Nucleus accumbens (tissue), 56 donors: ENCODE measurements around the gene ANKRD13C.

Source experiments
- DNase-seq, 56 donors: peaks; one replicate each; lab custom pipeline; 2025; lab: John Stamatoyannopoulos, UW

Gene ANKRD13C

GRCh38 chr1:70314706-70315304 lies 39.7 kb downstream of the ANKRD13C start:
- no peak for DNase-seq

- DNase-seq = no peak
These were observed 43.2 kb downstream of the ANKRD13C start for GRCh38 chr1:70311369-70311768.

DNA sequence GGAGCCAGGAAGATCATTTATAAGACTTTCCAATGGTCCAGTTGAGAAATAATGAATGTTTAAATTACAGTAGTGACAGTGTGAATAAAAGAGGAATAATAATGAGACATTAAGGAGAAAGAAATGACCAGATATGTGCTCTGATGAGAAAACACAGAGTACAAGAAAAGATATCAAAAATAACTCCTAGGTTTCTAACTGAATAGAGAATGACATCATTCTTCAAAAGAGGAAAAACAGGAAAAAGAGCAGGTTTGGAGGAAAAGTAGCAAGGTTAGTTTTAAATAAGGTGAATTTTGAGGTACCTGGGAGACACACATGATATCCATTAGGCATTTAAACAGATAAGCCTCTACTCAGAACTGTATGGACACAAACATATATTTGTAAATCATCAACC lies 55.0 kb downstream of the ANKRD13C start:
- no peak for DNase-seq

DNA sequence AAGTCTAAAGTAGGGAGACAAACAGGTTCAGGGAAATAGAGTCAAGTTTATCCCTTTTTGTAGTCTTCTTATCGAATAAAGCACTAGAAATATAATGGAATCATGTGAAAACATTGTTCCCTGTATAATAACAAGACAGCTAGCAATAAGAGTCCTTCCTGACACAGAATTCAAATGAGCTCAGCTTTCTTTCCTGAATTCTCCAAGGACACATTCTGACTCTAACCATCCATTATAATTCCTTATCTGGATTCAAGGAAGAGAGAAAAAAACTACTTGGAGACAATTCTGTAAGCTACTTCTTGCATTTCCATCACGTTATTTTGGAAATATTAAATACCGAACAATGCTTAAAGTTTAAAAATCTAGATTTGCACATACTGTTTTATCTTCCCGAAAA lies 58.8 kb downstream of the ANKRD13C start:
- no peak for DNase-seq

DNA sequence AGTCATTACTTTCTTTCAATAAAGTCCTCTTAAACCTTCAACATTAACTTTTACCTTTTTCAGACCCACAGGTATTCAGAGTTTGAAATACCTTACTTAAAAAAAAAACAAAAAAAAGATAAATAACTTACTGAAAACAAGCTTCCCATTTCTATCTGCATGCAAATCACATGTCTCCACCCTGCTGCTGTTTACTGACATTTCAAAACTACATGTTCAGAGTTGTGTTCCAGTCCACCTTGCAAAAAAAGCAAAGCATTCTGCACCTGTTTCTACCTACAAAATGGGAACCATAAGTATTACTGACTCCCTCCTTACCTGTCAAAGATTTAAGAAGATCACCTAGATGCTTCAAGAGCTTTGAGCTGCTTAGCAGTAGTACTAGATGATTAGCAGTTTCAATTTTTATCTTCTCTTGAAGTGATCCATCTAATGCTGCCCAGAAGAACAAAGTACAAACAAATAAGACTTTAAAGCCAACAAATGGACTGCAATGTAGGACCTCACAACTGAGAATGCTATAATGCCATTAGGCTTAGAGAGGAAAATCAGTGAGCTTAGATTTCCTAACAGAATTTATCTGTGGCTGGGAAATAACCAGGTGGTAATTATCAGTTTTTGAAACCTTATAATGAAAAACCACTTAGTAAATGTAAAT lies 61.2 kb downstream of the ANKRD13C start:
- DNase-seq = no peak

- no peak for DNase-seq
These were observed 64.3 kb downstream of the ANKRD13C start for GRCh38 chr1:70290218-70290617.

DNA sequence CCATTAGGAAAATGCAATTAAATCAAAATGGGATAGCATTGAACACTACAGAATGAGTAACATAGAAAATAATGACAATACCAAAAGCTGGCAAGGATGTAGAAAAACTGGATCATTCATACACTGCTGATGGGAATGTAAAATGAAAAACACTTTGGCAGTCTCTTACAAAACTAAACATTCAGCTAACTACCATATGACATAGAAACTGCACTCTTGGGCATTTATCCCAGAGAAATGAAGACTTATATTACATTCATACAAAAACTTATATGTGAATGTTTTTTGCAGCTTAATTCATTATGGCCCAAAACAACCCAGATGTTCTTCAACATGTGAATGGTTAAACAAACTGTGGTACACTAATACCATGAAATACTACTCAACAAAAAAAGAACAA lies 66.4 kb downstream of the ANKRD13C start:
- DNase-seq = no peak

GRCh38 chr1:70286453-70286852 lies 68.1 kb downstream of the ANKRD13C start:
- DNase-seq = no peak

DNA sequence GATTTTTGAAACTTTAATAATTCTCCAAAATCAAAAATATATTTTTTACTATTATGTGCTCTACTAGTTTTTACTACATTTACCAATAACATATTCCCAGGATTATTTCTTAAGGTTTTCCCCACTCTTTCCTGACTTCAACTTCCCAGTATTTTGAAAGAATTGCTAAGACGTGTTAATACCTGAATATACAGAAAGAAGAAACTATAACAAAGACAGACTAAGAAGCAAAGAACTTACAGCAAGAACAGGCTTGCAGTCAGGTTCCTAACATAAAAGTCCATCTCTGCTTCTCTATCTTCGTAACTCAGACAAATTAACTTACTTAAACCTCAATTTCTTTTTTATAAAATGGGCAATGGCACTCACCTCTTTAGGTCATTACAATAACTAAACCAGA lies 70.2 kb downstream of the ANKRD13C start:
- no peak for DNase-seq

GRCh38 chr1:70278710-70279109 lies 75.8 kb downstream of the ANKRD13C start:
- DNase-seq = no peak

GRCh38 chr1:70277875-70278274 lies 76.6 kb downstream of the ANKRD13C start:
- DNase-seq = no peak

GRCh38 chr1:70265946-70266345 lies 88.6 kb downstream of the ANKRD13C start:
- no peak for DNase-seq

GRCh38 chr1:70264839-70265238 lies 89.7 kb downstream of the ANKRD13C start:
- no peak for DNase-seq

DNA sequence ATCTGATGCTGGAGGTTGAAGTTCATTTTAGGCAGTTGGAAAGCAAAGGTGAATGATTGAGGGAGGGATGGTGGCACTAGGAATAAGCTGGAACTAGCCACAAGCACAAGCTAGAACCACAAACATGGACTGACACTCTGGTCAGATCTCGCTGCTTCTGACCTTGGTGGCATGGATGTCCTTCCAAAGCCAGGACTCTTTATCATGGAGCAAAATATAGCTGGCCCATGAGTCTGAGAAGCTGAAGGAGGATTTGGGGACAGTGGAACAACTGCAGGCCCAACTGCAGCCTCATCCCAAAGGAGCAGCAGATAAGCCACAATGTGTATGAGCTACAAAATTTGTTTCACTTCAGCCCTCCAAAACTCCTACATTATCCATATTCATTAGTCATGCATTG lies 97.9 kb downstream of the ANKRD13C start:
- no peak for DNase-seq

DNA sequence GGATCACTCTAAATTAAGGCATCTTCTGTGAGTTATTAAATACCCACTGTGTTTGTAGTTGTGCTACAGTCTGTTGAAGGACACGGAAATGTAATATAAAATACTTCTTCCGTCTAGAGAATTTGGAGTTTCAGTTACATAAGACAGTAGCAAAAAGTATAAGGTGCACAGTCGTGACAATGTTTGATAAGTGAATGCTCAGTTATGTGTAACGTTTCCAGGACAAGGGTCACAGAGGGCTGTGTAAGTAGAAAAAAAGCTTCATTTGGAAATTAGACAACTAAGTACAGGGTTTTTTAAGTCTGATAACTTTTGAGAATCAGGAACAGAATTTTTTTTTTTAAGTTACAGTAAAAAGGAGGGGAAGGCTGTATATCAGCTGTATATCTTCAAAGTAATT lies 105.8 kb downstream of the ANKRD13C start:
- no peak for DNase-seq

DNA sequence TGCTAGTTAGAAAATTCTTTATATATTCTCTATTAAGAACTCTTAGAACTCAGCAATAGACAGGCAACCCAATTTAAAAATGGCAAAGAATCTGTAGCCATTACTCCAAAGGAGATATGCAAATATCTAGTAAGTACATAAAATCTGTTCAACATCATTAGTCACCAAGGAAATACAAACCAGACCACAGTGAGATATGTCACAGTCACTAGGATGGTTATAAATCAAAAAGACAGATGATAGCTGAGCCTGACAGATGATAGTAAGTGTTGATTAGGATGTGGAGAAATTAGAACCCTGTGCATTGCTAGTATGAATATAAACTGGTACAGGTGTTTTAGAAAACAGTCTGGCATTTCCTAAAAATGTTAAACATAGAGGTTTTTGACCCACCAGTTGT lies 106.8 kb downstream of the ANKRD13C start:
- no peak for DNase-seq

DNA sequence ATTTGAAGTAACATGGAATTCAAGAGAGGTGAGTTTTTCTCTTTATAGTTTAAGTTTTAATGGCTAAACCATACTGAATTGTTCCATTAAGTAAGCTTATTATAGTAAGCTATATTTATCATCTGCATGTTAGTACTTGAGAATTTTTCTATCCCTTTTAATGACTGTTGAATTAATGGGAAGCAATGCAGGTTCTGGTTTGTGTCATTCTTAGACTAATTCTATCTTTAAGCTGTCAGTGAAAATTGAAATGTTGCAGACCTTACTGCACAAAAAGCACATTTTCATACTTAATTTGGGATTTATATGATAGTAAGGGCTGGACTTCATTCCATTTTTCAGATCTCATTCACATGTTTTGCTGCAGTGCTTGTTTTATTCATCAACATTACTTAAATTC lies 107.4 kb downstream of the ANKRD13C start:
- no peak for DNase-seq

GRCh38 chr1:70239940-70240339 lies 114.6 kb downstream of the ANKRD13C start:
- DNase-seq = no peak

DNA sequence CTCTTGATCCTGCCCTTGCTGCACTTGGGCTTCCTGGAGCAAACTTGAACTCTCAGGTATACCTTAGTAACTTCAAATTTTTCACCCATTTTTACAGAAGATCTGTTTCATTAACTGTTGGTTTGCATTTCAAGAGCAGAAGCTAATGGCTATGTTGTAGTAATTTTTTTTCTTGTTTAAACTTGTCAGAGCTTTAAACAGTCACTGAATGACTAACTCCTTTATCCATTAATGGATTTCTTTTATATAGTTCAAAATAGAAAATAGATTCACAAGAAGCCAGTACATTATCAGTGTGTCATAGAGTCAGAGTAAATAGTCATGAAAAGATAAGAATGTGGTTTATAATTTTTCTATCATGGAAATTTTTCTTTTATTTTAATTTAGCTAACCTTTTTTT lies 119.8 kb downstream of the ANKRD13C start:
- DNase-seq = no peak

GRCh38 chr1:70231475-70231874 lies 123.0 kb downstream of the ANKRD13C start:
- no peak for DNase-seq

DNA sequence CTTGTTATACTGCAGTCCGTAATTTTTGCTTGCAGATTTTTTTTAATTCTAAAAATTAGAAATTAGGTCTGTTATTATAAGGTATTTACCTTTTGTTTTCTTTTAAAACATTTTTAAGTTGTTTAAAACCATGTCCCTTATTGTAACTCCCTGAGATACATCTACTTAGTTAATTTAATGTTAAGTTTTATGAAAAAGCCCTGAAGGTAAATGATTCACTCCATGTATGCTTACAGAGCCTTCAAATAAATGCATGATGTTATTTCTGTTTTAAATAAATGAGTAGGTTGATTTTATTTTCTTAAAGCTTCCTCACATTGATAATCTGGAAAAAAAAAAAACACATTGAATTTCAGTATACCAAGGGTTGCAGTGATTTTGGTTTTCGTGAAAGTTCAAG lies 125.9 kb downstream of the ANKRD13C start:
- no peak for DNase-seq

DNA sequence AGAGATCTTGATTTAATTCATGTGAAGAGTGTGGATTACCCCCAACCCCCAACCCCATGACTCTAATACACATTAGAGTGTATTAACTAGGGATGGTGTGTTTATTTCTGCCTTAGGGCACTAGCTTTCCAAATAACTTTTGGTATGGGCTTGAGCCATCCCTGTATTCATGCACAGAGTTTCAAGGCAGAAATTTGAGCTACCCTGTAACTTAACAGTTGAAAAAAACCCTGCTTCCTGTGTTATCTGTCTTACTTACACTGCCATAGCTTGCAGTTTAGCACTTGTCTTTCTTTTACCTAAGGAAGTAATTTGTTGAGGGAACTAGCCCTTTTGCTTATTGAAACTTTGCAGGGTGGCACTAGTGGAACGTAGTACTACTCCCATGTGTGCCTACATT lies 127.1 kb downstream of the ANKRD13C start:
- no peak for DNase-seq

GRCh38 chr1:70224954-70225353 lies 129.6 kb downstream of the ANKRD13C start:
- DNase-seq = no peak
